HG02885 (cell line): ENCODE data around the gene OR6B1.
"Not testable (repeated sequence)": the region's sequence is repeated elsewhere in the genome, so short reads cannot be mapped to it uniquely, and the experiment has no call there.

ENCODE experiments used
- ATAC-seq: cut with Tn5 transposase; IDR thresholded peaks from one replicate; pipeline ENCODE4 v1.9.1; 2021; ENCODE audit warnings: mild to moderate bottlenecking; ENCODE audit not compliant: unreplicated experiment, poor library complexity

OR6B1 gene

GRCh38 chr7:144036302-144036885, 36.3 kb downstream of the OR6B1 start:
- no peak for ATAC-seq

- ATAC-seq: no peak
Measured at GRCh38 chr7:144037414-144038035, 37.4 kb downstream of the OR6B1 start.

DNA sequence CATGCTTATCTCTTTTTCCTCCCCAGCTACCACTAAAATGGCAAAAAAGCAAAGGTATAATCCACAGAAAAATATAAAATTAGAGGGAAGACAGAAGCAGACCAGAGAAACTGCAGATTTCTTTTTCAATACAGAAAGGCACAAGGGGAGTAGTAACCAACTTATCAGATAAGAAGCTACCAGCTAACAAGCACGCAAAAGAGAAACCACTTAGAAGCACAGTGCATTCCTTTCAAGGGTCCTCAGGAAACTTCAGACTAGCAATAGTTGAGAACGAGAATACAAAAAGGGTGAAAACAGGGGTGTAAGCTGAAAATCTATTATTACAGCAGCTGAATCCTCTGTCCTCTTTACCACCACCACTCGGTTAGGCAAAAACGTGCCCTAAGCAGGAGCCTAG, 38.8 kb downstream of the OR6B1 start:
- ATAC-seq: no peak

GRCh38 chr7:144048648-144049047, 48.5 kb downstream of the OR6B1 start, which contains the start of gene OR2A5:
OR2A5 (plus strand) TSS chr7:144048948; CDS start chr7:144050402, 1,454 bp downstream.
- no peak for ATAC-seq

DNA sequence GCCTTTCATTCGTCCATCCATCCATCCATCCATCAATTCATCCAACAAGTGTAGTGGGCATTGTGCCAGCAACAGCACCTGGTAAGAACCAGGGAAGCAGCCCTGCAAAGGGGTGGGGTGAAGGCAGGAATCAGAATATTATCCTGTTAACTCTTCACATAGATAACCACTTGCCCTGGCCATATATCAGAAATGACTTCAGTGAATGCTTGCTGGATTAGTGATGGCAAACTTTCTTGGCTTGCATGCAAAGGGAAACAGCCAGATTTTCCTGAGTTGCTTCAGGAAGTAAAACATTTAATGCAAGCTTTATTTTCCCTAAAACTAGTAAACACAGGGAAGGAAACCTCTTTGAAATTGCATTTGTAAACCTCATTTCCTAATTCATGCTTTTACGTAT, 49.4 kb downstream of the OR6B1 start:
- no peak for ATAC-seq

DNA sequence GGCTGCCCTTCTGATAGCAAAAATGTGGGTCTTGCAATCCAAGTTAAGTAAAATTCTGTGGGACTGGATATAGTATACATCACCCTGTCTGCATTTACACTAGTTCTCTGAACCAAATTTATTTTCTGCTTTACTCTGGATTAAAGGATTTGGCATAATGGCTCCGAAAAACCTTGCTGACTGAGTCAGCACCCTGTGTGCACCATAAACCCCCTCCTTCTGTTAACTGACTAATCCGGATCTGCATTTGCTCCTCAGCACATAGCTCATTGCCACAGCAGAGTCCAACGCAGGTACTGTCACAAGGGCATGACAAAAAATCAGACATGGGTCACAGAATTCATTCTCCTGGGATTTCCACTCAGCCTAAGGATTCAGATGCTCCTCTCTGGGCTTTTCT, 50.0 kb downstream of the OR6B1 start:
- ATAC-seq: no peak

GRCh38 chr7:144050884-144051283, 50.8 kb downstream of the OR6B1 start:
- not testable (repeated sequence) for ATAC-seq

GRCh38 chr7:144057954-144058353, 57.8 kb downstream of the OR6B1 start:
- ATAC-seq: no peak
